ENCODE results near the gene CD83. TPM values are rescaled to one million over a fixed set of nuclear protein-coding genes. Genes with fewer than 3 reads are reported as not detected.

The CD83 gene
- polyA plus RNA-seq, 3 donors, result 74.5 to 326 (median 84.7) TPM

GRCh38 chr6:14159090-14159489 is 41.5 kb downstream of the CD83 start:
- Histone ChIP-seq H3K27ac (ENCODE audit: low read depth in 1 of 2, low read length in 2 of 2) (no peak overlapping the region), H2AFZ (ENCODE audit: insufficient read depth, low read depth, low read length, poor library complexity, severe bottlenecking) (no peak overlapping the region), H3K4me1 (ENCODE audit: control insufficient read depth in 1 of 2, insufficient read depth in 2 of 2, low read length in 2 of 2) (no peaks in the 10 kb centered on the region), H4K20me1 (ENCODE audit: insufficient read depth, low read length) (no peaks in the 10 kb centered on the region), H3K9me3 (replicated peaks in 1 of 2; ENCODE audit: control insufficient read depth in 1 of 2, insufficient read depth in 1 of 2, low read length in 2 of 2) (peaks cover 0 to 9% of the 10 kb centered on the region in 2 donors), H3K79me2 (ENCODE audit: insufficient read depth, low read length) (no peaks in the 10 kb centered on the region), H3K9ac (ENCODE audit: insufficient read depth, low read length, poor library complexity, severe bottlenecking) (no peak overlapping the region), H3K4me3 (replicated peaks in 1 of 3; ENCODE audit: low read depth in 2 of 3, low read length in 3 of 3) (no peak overlapping the region), H3K4me2 (replicated peaks; ENCODE audit: extremely low read depth, low read length, poor library complexity, severe bottlenecking) (no peak overlapping the region), H3K27me3 (ENCODE audit: control insufficient read depth in 2 of 2, insufficient read depth in 2 of 2, low read length in 2 of 2) (no peaks in the 10 kb centered on the region), H3K36me3 (replicated peaks in 1 of 2; ENCODE audit: control insufficient read depth in 1 of 2, insufficient read depth in 2 of 2, low read length in 2 of 2) (no peaks in the 10 kb centered on the region)
- TF ChIP-seq CTCF (IDR thresholded peaks at IDR 0.05), result no peak
- Mint-ChIP-seq H3K4me3 (no peak overlapping the region), H3K9me3 (peaks cover 5 to 15% (median 9%) of the 10 kb centered on the region in 7 donors), H3K27me3 (ENCODE audit: low read depth in 3 of 3) (peaks cover 0 to 5% (median 3%) of the 10 kb centered on the region in 3 donors), H3K4me1 (no peaks in the 10 kb centered on the region), H3K36me3 (no peaks in the 10 kb centered on the region), H3K27ac (no peak overlapping the region)
- intact Hi-C loops (cut with micrococcal nuclease), result no loop called here
- no peak for DNase-seq
- 98% methylated on average over 5 of the region's 6 CpGs for WGBS (ENCODE audit: insufficient coverage)

- H3K9me3 Mint-ChIP-seq, result peaks cover 5 to 13% (median 8%) of the 10 kb centered on the region in 7 donors
- intact Hi-C loops (cut with micrococcal nuclease), result no loop called here
Measured at GRCh38 chr6:14162826-14163225, 45.3 kb downstream of the CD83 start.

More at GRCh38 chr6:14162826-14163225, 45.3 kb downstream of the CD83 start:
- Histone ChIP-seq H3K9ac (ENCODE audit: insufficient read depth, low read length, poor library complexity, severe bottlenecking) (no peak overlapping the region), H3K79me2 (ENCODE audit: insufficient read depth, low read length) (no peaks in the 10 kb centered on the region), H3K9me3 (replicated peaks in 1 of 2; ENCODE audit: control insufficient read depth in 1 of 2, insufficient read depth in 1 of 2, low read length in 2 of 2) (peaks cover 0 to 9% of the 10 kb centered on the region in 2 donors), H3K27ac (ENCODE audit: low read depth in 1 of 2, low read length in 2 of 2) (no peak overlapping the region), H4K20me1 (ENCODE audit: insufficient read depth, low read length) (no peaks in the 10 kb centered on the region), H3K27me3 (ENCODE audit: control insufficient read depth in 2 of 2, insufficient read depth in 2 of 2, low read length in 2 of 2) (no peaks in the 10 kb centered on the region), H3K4me2 (replicated peaks; ENCODE audit: extremely low read depth, low read length, poor library complexity, severe bottlenecking) (no peak overlapping the region), H3K36me3 (replicated peaks in 1 of 2; ENCODE audit: control insufficient read depth in 1 of 2, insufficient read depth in 2 of 2, low read length in 2 of 2) (no peaks in the 10 kb centered on the region), H3K4me3 (replicated peaks in 1 of 3; ENCODE audit: low read depth in 2 of 3, low read length in 3 of 3) (no peak overlapping the region), H2AFZ (ENCODE audit: insufficient read depth, low read depth, low read length, poor library complexity, severe bottlenecking) (no peak overlapping the region), H3K4me1 (ENCODE audit: control insufficient read depth in 1 of 2, insufficient read depth in 2 of 2, low read length in 2 of 2) (no peaks in the 10 kb centered on the region)
- H3K4me3 Mint-ChIP-seq, result no peak overlapping the region
- H3K36me3 Mint-ChIP-seq, result no peaks in the 10 kb centered on the region
- peaks cover 2% of the 10 kb centered on the region for H3K4me1 Mint-ChIP-seq
- peaks cover 0 to 3% (median 0%) of the 10 kb centered on the region in 3 donors for H3K27me3 Mint-ChIP-seq (ENCODE audit: low read depth in 3 of 3)
- no peak for DNase-seq
- TF ChIP-seq CTCF (IDR thresholded peaks at IDR 0.05), result no peak
- H3K27ac Mint-ChIP-seq, result no peak overlapping the region
- 100% methylated on average over 1 of the region's 2 CpGs for WGBS (ENCODE audit: insufficient coverage)
